ENCODE measurements around the gene ASB3.

ASB3 gene

DNA sequence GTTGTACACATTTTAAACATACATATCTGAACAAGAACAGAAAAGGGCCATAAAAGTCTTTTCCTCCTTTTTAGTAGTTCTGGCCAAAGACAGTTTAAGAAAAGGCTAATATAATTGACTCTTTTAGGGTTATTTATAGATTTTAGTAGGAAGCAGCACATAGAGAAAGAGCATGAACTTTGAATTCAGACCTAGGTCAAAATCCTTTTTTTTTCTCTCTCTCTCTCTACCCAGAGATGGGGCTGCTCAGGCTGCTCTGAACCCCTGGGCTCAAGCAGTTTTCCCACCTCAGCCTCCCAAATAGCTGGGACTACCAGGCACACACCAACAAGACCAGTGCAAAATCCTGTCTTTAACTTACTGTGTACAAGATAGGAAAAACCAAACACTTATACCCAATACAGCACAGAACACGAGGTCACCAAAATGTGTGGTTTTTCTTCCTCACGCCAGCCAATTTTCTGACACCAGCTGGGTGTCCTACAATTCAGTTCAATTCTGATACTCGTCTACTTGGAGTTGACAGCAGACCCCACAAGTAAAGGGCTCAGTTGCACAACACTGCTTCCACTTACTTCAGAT is 32.2 kb upstream of the ASB3 start:
- TF ChIP-seq CTCF (IDR thresholded peaks at IDR 0.05; ENCODE audit: borderline replicate concordance, control extremely low read depth, extremely low read depth, insufficient read depth, missing control alignments), result no peak
- no peak for DNase-seq (ENCODE audit: low spot score)
- in situ Hi-C loops (cut with MboI; ENCODE audit: low sequenced_read_pairs, unreplicated experiment), result no loop called here

- TF ChIP-seq CTCF (IDR thresholded peaks at IDR 0.05; ENCODE audit: borderline replicate concordance, control extremely low read depth, extremely low read depth, insufficient read depth, missing control alignments), result no peak
- in situ Hi-C loops (cut with MboI; ENCODE audit: low sequenced_read_pairs, unreplicated experiment), result no loop called here
Measured at GRCh38 chr2:53813151-53813550, 26.4 kb upstream of the ASB3 start.

GRCh38 chr2:53811601-53812000 is 24.8 kb upstream of the ASB3 start:
- DNase-seq (ENCODE audit: low spot score), result no peak
- no peak for TF ChIP-seq CTCF (IDR thresholded peaks at IDR 0.05; ENCODE audit: borderline replicate concordance, control extremely low read depth, extremely low read depth, insufficient read depth, missing control alignments)
- in situ Hi-C loops (cut with MboI; ENCODE audit: low sequenced_read_pairs, unreplicated experiment), result no loop called here

More at GRCh38 chr2:53813151-53813550, 26.4 kb upstream of the ASB3 start:
- DNase-seq (ENCODE audit: low spot score), result no peak

- no peak for DNase-seq (ENCODE audit: low spot score)
- no peak for TF ChIP-seq CTCF (IDR thresholded peaks at IDR 0.05; ENCODE audit: borderline replicate concordance, control extremely low read depth, extremely low read depth, insufficient read depth, missing control alignments)
- in situ Hi-C loops (cut with MboI; ENCODE audit: low sequenced_read_pairs, unreplicated experiment), result no loop called here
Measured at GRCh38 chr2:53802617-53803151, 15.9 kb upstream of the ASB3 start.

- in situ Hi-C loops (cut with MboI; ENCODE audit: low sequenced_read_pairs, unreplicated experiment), result no loop called here
- no peak for TF ChIP-seq CTCF (IDR thresholded peaks at IDR 0.05; ENCODE audit: borderline replicate concordance, control extremely low read depth, extremely low read depth, insufficient read depth, missing control alignments)
- no peak for DNase-seq (ENCODE audit: low spot score)
Measured at GRCh38 chr2:53801547-53801946, 14.8 kb upstream of the ASB3 start.

GRCh38 chr2:53793821-53794220 is 7.1 kb upstream of the ASB3 start:
- in situ Hi-C loops (cut with MboI; ENCODE audit: low sequenced_read_pairs, unreplicated experiment), result no loop called here
- no peak for TF ChIP-seq CTCF (IDR thresholded peaks at IDR 0.05; ENCODE audit: borderline replicate concordance, control extremely low read depth, extremely low read depth, insufficient read depth, missing control alignments)
- DNase-seq (ENCODE audit: low spot score), result no peak
